LNCaP clone FGC (cell line): ENCODE data around the gene TRAM2.

Experiments
- DNase-seq: peaks from one replicate; pipeline ENCODE4 v3.0.0-alpha.2; 2011; ENCODE audit warnings: low read depth
- H3K4me3 ChIP-seq: 2 replicates; pipeline ENCODE4 v1.5.1; 2011; ENCODE audit warnings: mild to moderate bottlenecking, low read depth, low read length, control low read depth
- TF ChIP-seq, protein P1 (sequence below): IDR thresholded peaks from 2 replicates; pipeline ENCODE4 v1.5.1; 2012; ENCODE audit warnings: mild to moderate bottlenecking; ENCODE audit not compliant: control insufficient read depth, insufficient read depth; ENCODE audit errors: extremely low read depth

The TRAM2 gene

DNA sequence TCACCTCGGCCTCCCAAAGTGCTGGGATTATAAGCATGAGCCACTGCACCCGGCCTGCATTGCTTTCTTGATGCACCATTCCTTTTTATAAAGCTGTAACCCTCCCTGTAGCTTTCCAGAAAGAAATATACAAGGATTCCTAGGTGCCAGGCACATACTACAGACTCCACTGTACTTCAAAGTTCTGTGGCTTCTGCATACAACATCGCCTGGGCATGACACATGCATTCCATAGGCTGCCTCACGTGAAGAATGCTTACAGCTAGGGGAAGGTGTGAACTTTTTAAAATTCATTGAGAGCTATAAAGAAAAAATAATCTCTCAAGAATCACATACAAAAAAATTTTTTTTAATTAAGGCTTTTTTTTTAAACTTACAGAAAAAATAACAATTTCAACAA, 50.2 kb downstream of the TRAM2 start:
- H3K4me3 ChIP-seq = no peak overlapping the region
- TF ChIP-seq, protein P1, sequence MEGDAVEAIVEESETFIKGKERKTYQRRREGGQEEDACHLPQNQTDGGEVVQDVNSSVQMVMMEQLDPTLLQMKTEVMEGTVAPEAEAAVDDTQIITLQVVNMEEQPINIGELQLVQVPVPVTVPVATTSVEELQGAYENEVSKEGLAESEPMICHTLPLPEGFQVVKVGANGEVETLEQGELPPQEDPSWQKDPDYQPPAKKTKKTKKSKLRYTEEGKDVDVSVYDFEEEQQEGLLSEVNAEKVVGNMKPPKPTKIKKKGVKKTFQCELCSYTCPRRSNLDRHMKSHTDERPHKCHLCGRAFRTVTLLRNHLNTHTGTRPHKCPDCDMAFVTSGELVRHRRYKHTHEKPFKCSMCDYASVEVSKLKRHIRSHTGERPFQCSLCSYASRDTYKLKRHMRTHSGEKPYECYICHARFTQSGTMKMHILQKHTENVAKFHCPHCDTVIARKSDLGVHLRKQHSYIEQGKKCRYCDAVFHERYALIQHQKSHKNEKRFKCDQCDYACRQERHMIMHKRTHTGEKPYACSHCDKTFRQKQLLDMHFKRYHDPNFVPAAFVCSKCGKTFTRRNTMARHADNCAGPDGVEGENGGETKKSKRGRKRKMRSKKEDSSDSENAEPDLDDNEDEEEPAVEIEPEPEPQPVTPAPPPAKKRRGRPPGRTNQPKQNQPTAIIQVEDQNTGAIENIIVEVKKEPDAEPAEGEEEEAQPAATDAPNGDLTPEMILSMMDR = no peak
- no peak for DNase-seq

DNA sequence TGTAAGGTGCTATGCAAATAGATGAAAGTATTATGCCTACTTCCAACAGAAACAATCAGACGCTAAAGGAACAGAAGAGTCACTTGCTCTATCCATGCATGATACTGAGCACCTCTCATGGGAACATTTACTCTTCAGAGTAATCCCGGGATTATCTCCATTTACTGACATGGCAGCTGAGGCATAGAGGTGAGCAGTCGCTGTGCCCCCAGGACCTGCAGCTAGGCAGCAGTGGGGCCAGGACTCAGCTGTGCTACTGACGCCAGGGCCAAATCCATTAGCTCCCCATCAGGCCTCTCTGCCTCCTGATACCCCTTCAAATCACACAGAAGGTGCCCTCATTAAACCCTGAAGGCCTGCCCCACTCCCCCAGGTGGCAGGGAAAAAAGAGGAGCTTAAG, 51.9 kb downstream of the TRAM2 start:
- TF ChIP-seq, protein P1 = no peak
- no peak for DNase-seq
- H3K4me3 ChIP-seq = no peak overlapping the region

DNA sequence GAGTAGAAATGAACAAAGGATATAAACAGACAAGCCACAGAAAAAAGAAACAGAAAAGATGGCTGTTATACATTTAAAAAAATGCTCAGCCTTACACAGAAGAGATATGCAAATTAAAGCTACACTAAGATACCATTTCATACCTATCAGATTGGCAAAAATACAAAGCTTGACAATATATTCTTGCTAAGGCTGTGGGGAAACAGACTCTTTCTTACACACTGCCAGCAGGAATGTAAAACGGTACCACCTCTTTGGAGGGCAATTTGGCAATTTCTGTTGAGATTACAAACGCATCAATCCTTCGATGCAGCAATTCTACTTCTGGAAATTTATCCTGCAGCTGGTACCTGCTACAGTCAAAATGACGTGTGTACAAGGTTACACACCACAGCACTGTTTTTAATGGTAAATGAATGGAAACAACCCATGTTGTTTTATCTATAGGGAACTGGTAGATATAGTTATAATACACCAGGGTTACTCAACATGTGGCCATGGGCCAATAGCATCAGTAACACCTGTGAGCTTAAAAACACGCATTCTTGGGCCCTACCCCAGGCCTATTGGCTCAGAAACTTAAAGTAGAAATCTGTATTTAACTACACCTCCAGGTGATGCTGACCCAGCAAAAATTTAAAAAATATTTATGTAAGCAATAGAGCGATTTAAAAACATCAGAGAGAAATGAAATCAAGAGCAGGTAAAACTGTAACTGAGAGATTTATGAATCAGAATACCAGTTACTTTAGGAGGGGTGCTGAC, 53.3 kb downstream of the TRAM2 start:
- TF ChIP-seq, protein P1 = no peak
- no peak for DNase-seq
- no peak overlapping the region for H3K4me3 ChIP-seq

DNA sequence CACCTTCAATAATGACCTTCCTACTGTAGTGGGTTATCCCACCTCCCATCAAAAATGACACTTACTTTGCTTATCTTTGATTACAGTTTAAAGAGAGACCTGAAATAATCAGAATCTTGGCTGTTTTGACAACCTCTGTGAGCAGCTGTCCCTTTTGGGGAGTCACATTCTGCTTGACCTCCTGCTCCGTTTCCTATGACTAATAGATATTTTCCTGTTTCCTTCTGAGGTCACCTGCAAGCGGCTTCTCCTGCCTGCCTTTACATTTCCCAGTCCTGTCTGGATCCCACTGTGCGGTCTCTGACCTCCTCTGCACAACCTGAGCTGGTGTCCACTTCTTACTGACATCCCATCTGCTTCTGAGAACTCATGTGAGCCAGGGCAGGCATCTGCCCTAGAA, 54.2 kb downstream of the TRAM2 start:
- no peak overlapping the region for H3K4me3 ChIP-seq
- DNase-seq = no peak
- TF ChIP-seq, protein P1 = no peak

DNA sequence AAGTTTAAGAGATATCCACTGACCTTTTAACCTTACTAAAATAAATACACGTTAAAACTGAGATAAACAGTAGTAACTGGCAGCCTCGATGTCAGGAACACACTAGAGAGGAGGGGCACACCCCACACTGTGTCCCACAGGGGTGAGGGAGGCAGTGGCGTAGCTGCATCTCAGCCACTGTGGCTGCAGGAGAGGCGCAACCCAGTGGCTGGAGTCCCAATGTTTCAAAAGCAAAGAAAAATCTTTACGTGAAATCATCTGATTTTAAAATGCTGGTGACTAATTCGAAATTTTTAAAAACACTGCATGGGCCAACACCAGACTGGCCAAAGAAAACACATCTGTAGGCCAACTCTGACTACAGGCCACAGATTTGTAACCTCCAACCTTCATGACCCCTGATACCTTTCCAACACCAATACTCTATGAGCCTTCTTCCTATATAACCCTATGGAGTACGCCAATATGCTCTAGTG, 54.7 kb downstream of the TRAM2 start:
- H3K4me3 ChIP-seq = no peak overlapping the region
- no peak for DNase-seq
- TF ChIP-seq, protein P1 = no peak

DNA sequence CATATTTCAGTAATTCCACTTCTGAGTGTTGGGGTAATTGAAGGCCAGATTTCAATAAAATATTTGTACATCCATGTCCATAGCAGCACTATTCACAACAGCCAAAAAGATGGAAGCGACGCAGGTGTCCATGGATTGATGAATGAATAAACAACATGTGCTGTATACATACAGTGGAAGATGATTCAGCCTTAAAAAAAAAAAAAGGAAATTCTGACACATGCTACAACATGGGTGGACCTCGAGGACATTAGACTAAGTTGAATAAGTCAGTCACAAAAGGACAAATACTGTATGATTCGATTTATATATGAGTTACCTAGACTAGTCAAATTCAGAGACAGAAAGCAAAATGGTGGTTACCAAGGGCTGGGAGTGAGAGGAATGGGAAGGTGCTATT, 57.2 kb downstream of the TRAM2 start:
- H3K4me3 ChIP-seq = no peak overlapping the region
- DNase-seq = no peak
- TF ChIP-seq, protein P1 = no peak
